D721Med (cell line): ENCODE data around the gene ZAP70.

Experiments used
- DNase-seq: peaks from one replicate; pipeline ENCODE4 v3.0.0; 2011; ENCODE audit warnings: low spot score; ENCODE audit not compliant: insufficient read length
- FAIRE-seq: peaks from 2 replicates; lab custom pipeline; 2011; peaks lifted over from hg19 to GRCh38; lab: Jason Lieb, UNC
- CTCF ChIP-seq: IDR thresholded peaks from 2 replicates; pipeline ENCODE4 v1.5.1; 2012; ENCODE audit warnings: mild to moderate bottlenecking, control low read depth; ENCODE audit not compliant: insufficient read depth; ENCODE audit errors: missing control alignments

The ZAP70 gene

GRCh38 chr2:97698530-97698929, 14.8 kb upstream of the ZAP70 start:
- FAIRE-seq (no peak), DNase-seq (no peak)
- no peak for TF ChIP-seq CTCF

GRCh38 chr2:97699765-97700444, 13.5 kb upstream of the ZAP70 start:
- DNase-seq (no peak), FAIRE-seq (no peak)
- peak; percentile 57 for TF ChIP-seq CTCF

- no peak for TF ChIP-seq CTCF
- DNase-seq (no peak), FAIRE-seq (no peak)
Observed at GRCh38 chr2:97701186-97701585, 12.2 kb upstream of the ZAP70 start.

GRCh38 chr2:97701851-97702465, 11.4 kb upstream of the ZAP70 start:
- FAIRE-seq, result no peak
- TF ChIP-seq CTCF, result no peak
- DNase-seq, result no peak

- DNase-seq (no peak), FAIRE-seq (no peak)
- no peak for TF ChIP-seq CTCF
Observed at GRCh38 chr2:97702731-97703470, 10.5 kb upstream of the ZAP70 start.

GRCh38 chr2:97703741-97704140, 9.6 kb upstream of the ZAP70 start:
- DNase-seq, result no peak
- FAIRE-seq, result no peak
- no peak for TF ChIP-seq CTCF
